ENCODE measurements around the gene SH3TC1.

SH3TC1 gene

GRCh38 chr4:8255698-8256441, 56.8 kb downstream of the SH3TC1 start:
- no peak overlapping the region for H3K27ac ChIP-seq
- no peak for TF ChIP-seq ZFX (IDR thresholded peaks at IDR 0.05)

GRCh38 chr4:8257854-8258253, 58.8 kb downstream of the SH3TC1 start:
- H3K27ac ChIP-seq, result no peak overlapping the region
- no peak for TF ChIP-seq CTCF (conservative IDR thresholded peaks at IDR 0.05)
- TF ChIP-seq ZFX (IDR thresholded peaks at IDR 0.05), result no peak

GRCh38 chr4:8258552-8259212, 59.6 kb downstream of the SH3TC1 start:
- no peak for TF ChIP-seq CTCF (conservative IDR thresholded peaks at IDR 0.05)
- TF ChIP-seq ZFX (IDR thresholded peaks at IDR 0.05), result no peak
- no peak overlapping the region for H3K27ac ChIP-seq

GRCh38 chr4:8259743-8260430, 60.8 kb downstream of the SH3TC1 start:
- TF ChIP-seq CTCF (conservative IDR thresholded peaks at IDR 0.05) (no peak), ZFX (IDR thresholded peaks at IDR 0.05) (no peak)
- H3K27ac ChIP-seq, result peak overlapping the region; percentile 29; the same call in 1 of the 2 replicates

GRCh38 chr4:8260656-8261111, 61.6 kb downstream of the SH3TC1 start:
- no peak for TF ChIP-seq CTCF (conservative IDR thresholded peaks at IDR 0.05)
- H3K27ac ChIP-seq, result peak overlapping the region; percentile 29

GRCh38 chr4:8261851-8262535, 62.9 kb downstream of the SH3TC1 start:
- TF ChIP-seq CTCF (conservative IDR thresholded peaks at IDR 0.05), result no peak
- no peak for TF ChIP-seq ZFX (IDR thresholded peaks at IDR 0.05)
- H3K27ac ChIP-seq, result no peak overlapping the region

GRCh38 chr4:8262637-8263322, 63.7 kb downstream of the SH3TC1 start:
- TF ChIP-seq ZFX (IDR thresholded peaks at IDR 0.05), result no peak
- TF ChIP-seq CTCF (conservative IDR thresholded peaks at IDR 0.05), result no peak
- no peak overlapping the region for H3K27ac ChIP-seq

Measured in C4-2B (cell line).